HG03565 (cell line): Measurements from ENCODE around the gene PRUNE2.

Experiments
- ATAC-seq: cut with Tn5 transposase; IDR thresholded peaks from one replicate; pipeline ENCODE4 v1.9.1; 2021; ENCODE audit warnings: mild to moderate bottlenecking, moderate library complexity; ENCODE audit not compliant: unreplicated experiment

Gene PRUNE2

DNA sequence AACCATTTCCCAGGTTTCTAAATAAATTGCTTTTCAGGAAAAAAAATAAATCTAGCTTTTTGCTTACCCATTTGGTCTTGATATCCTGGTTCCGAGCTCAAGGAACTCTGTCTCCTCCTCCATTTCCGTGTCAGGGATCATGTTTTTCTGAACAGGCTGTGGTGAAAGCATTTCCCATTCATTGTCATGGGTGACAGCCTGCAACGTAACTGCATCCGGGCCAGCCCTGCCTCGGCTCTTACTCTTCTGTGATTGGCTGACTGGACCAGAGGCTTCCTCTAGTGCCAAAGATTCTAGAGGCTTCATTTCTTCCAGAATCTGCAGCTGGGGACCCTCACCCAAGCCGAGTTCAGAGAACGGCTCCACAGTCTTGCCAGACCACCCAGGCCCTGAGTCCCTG is 202.6 kb downstream of the PRUNE2 start:
- no peak for ATAC-seq

DNA sequence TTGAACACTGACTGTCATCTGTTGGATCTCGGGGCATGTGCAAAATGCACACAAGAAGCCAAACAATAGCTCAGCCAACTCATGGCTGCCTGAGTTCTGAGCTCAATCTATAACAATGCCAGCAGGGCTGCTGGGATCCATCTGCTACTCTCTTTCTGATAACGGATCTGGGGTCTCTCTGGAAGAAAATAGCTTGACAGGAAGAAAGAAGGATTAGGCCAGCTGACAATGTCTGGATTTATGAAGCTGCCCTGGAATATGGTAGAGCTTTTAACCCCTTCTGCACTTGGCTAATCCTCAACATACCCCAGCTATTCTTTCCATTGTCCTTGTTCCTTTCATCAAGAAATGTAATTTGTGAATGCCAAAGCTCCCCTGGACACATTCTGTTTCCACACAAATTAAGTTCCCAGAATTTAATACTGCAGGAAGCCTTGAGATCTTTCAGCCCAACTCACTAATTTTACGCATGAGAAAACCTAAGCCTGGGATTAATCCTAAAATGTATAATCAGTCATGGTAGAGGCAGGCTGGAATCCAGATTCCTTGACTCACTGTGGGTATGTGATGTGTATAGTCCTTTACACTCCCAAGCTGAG is 204.4 kb downstream of the PRUNE2 start:
- no peak for ATAC-seq

DNA sequence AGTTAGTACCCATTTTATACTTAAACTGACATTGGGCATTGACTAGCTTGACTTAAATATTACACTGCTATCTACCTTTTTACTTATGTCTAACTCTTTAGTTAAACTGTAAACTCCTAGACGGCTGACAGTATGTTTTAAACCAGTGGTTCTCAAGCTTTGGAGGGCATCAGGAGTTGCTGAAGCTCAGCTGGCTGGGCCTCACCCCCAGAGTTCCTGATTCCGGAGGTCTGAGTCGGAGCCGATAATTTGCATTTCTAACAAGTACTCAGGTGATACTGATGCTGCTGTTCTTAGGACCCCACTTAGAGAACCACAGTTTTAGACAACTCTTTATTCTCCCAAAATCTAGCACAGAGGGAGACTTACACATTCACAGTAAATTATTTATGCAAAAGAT is 205.0 kb downstream of the PRUNE2 start:
- no peak for ATAC-seq

DNA sequence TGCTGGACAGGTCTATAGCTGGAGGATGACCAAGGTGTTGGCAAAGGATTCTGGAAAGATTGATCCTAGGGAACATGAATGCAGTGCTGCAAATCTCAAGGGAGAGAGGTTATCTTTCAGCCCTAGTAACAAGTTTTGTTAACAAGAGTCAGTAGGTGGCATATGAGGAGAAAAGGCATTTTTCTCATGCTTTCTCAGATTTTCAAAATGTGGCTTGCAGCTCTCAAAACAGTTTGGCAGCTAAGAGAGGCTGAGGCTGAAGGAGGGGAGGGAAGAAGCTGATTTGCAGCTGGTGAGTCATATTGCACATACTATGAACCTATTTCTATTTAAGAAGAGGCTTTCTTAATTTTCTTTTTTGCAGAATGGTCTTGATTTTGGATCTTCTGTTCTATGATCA is 205.9 kb downstream of the PRUNE2 start:
- ATAC-seq, result no peak

DNA sequence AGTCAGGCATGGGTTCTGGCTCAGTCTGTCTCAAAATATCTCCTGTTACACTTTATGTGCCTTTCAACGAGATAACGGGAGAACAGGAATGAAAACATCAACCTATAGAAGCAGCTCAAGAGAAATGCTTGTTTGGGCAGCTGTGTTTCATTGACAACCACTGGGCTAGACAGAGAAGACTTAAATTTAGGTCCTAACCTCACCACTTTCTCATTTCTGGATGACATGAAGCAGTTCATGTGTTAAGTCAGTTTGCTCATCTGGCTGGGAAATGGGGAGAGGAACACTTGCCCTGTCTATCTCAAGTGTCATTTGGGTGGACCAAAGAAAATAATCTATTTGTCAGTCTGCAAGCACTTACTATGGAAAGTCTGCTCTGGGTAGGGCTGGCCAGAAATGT is 208.4 kb downstream of the PRUNE2 start:
- ATAC-seq, result no peak

DNA sequence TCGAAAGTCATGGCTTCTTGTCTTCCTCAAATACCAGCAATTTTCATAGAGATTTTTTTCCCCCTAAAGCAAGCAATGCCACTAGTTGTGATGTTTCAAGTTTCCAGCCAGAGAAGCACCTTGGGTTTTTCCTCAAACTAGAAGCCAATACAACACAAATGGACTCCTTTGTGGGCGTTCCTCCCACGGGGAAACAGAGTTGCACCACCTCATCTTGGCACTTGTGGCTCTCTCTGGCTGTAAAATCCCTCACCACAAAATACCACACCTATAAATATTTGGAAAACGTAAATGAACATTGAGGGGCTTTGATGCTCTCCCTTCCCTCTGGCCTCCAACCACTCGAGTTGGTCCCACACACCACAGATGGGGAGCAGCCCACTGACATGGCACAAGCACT is 208.8 kb downstream of the PRUNE2 start:
- no peak for ATAC-seq

DNA sequence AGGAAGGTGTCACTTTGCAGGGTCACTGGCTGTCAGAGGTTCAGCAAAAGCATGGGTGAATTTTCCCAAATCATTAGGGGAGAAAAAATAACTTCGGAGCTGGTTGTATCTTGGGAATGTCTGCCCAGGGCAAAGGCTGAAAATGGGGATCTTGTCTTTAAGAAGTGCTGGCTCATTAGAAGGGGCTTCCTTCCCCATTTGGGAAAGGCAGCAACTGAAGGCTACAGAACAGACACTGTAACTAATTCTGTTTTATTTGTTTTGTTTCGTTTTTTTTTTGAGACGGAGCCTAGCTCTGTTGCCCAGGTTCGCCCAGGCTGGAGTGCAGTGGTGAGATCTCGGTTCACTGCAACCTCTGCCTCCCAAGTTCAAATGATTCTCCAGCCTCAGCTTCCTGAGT is 212.0 kb downstream of the PRUNE2 start:
- no peak for ATAC-seq

DNA sequence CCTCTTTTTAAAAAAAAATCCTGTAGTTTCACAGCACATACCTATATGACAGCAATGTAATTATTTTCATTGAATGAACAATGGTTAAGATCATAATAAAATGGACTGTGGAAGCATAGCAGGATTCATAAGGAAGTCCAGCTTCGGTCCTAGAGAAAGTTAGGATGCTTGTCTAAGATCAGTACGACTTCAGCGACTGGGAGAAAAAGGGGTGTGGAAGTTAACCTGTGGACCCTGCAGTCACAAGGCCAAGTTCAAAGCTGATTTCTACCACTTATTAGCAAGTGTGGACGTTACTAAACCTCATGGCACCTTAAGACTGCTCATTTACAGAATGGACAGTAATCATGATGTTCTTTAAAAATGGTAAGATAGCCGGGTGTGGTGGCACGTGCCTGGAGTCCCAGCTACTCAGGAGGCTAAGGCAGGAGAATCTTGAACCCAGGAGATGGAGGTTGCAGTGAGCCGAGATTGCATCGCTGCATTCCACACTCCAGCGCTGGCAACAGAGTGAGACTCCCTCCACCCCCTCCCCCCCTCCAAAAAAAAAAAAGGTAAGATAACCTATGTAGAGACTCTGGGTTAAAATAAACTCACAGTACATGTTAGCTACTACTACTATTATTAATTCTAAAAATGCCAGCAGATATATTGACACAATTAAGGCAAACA is 213.3 kb downstream of the PRUNE2 start:
- no peak for ATAC-seq

DNA sequence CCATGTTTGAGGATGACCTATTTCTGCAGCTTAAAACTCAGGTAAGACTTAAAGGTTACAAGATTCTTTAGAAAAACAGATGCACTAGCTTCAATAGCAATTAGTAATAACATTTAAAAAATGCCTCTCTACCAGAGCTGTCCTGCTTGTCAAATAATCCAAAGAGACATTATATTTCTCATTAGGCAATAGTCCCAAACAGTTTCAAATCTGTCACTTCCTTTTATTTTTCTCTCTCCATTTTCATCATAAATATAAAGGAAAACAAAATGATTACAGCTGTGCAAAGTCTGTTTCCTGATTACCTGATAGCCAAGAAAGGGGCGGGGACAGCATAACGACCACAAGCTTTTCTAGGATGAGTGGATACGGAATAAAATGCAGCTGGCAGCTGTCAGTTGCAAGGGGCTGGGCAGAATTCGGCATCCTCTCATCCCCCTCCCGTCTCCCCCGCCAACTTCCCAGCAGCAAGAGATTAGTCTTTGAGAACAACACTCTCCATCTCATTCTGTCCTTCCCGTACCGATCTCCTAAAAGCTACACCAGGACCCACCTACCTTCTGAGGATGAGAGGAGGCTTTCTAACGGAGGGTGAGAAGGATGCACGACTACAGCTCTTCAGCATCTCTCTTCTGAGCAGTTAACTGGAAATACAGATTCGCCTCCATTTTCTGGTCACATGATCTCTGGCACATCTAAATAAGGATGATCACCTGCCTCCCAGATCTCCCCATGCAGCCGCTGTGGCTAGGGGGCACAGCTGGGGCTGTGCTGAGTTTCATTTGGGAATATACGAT is 214.2 kb downstream of the PRUNE2 start:
- ATAC-seq, result no peak

DNA sequence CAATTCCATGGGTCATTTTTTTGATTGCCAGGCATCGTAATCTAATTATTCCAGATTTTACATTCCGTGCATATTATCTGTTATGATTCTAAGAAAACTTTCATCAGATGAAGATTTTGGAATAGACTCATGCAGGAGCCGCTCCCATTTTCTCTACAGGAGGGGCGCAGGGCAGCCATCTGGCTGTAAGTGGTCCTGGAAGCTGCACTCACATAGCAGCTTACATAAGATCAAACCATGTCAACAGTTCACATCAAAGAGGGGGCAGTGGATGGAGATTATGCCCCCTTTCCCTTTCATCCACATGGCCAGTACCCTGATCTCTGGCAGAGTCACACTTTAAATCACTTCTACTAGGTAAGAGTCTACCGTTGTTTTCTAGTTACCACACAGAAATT is 214.9 kb downstream of the PRUNE2 start:
- ATAC-seq, result no peak

DNA sequence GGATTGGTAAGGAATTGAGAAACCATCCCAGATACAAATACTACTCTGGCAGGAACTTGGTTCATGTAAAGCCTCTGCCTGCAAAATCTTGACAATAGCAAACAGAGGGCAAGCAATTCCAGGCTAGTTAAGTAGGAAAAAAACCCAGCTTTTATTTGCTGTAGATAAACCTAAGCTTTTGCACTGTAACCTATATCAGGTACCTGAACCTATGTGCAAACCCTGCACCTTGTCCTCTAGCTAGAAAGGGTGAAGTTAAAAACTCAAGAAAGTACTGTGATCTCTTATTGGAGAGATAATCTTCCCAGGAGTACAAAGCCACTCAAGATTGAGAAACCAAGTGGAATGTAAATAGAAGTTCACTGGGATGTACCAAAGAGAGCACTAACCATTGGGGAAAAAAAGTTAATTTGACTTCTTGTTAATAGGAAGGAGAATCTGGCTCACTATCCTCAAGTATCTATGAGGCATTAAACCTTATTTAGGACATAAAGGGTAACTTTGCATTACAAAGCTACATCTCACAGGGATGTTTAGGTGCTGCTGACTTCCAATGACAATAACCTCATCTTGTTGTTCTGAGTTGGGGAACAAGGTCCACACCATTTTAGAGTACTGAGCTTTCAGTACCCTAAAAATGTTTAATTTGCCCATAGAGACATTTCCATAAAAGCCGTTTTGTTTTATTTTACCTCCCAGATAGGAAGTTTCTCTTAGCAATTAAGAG is 215.5 kb downstream of the PRUNE2 start:
- ATAC-seq, result no peak

DNA sequence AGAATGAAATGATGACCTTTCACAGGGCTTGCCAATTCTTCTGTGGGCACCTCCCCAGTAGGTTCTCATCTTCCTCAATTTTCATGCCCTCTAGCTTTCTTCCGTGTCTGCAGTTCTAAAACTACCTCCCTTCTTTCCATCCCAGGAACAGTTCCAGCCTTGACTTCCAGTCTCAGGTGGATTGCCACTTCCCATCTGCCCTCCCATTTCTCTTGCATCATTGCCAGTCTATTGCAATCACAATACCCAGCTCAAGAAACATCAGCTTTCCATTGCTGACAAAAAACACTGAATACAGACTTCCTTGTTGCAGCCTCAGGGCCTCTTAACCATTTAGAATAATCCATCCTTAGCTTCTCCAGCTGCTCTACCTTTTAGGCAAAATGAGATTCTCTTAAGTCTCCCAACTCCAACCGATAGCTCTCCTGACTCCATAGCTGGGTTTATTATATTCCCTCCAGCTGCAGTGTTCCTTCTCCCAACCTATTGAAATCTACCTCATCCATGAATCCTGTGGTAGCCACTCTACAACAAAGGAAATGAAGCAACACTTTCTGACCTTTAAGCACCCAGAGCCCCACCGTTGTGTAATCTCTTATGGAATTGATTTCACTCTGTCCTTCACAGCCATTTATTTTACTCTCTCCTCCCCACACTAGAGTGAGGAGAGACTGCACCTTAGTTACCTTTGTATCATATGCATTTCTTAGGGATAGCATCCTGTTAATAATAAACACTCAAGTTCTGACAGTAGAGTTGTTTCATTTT is 217.3 kb downstream of the PRUNE2 start:
- ATAC-seq, result no peak

DNA sequence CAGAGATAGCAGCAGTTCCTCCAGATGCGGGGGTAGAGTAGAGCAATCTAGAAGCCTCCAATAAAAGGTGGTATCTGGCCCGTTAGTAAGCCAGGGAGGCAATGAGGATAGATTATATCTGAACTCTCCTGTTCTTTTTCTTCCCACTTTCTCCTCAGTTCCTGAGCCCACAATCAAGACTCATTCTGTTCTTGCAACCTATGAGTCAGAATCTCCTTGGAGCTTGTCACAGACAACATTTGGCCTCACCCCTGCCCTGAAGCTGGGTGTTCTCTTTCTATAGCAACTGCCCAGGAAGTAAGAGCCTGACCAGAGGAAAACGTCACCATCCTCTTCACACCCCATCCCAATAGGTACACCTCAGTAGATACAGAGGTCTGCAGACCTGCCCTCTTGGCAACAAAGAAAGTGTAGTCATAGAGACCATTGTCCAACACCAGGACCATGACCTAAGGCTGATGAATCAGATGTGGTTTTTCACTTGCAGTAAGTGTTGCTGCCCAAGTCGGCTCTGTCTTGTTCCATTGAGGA is 218.0 kb downstream of the PRUNE2 start:
- no peak for ATAC-seq

DNA sequence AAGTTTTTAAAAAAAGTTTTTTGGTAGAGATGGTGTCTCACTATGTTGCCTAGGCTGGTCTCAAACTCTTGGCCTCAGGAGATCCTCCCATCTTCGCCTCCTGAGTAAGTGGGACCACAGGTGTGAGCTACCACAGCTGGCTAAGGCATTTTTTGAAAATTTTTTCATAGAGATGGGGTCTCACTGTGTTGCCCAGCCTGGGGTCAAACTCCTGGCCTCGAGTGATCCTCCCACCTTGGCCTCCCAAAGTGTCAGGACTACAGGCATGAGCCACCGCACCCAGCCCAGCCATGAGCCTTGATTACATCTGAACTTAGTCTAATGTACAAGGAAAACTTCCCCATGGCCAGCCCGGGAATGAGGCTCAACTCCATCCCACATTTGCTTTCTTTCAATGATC is 219.2 kb downstream of the PRUNE2 start:
- no peak for ATAC-seq

DNA sequence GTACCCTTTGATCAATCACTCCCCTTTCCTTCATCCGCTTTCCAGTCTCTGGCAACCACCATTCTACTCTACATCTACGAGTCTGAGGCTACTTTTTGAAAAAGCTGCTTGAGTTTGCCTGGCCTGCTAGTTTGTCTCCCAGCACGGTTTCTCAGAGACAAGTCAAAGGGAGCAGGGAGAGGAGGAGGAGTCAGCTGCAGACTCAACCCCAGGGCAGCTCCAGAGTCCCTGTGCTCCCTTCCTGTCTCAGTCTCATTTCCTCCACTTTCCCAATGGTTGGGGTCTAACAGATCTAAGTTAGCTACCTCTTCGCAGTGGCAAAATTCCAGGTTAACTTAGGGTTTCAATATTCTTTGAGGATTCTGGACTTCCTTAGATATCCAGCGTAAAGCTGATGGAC is 221.7 kb downstream of the PRUNE2 start:
- ATAC-seq, result no peak

DNA sequence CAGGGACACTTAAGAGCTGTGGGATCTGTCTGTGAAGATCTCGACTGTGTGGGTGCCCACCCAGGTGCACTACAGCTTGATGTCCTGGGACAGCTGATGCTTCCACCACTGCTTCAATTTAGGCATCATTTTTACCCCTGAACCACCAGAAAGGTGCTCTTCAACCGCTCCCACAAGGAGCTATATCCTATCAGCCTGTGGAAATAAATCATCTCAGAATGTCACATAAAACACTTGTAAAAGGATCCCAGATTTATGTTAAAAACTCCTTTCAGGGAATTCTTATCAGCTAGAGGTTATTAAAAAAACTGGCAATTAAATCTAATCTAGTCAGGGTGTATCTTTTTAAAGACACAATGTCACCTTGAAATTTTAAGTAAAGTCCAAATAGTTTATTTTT is 224.4 kb downstream of the PRUNE2 start:
- no peak for ATAC-seq

DNA sequence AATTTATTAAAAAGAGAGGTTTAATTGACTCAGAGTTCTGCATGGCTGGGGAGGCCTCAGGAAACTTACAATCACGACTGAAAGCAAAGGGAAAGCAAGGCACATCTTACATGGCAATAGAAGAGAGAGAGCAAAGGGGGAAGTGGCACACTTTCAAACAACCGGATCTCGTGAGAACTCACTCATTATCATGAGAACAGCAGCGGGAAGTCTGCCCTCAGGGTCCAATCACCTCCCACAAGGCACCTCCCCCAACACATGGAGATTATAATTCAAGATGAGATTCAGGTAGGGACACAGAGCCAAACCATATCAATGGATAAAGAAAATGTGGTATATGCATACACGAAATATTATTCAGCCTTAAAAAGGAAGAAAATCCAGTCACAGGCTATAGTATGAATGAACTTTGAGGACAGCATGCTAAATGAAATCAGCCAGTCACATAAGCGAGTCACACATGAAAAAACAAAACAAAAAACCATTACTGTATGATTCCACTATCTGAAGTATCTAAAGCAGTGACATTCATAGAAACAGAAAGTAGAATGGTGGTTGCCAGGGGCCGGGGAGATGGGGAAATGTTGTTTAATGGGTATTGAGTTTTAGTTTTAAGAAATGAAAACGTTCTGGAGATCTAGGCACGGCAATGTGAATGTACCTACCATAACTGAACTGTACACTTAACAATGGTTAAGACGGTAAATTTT is 225.0 kb downstream of the PRUNE2 start:
- ATAC-seq, result no peak

DNA sequence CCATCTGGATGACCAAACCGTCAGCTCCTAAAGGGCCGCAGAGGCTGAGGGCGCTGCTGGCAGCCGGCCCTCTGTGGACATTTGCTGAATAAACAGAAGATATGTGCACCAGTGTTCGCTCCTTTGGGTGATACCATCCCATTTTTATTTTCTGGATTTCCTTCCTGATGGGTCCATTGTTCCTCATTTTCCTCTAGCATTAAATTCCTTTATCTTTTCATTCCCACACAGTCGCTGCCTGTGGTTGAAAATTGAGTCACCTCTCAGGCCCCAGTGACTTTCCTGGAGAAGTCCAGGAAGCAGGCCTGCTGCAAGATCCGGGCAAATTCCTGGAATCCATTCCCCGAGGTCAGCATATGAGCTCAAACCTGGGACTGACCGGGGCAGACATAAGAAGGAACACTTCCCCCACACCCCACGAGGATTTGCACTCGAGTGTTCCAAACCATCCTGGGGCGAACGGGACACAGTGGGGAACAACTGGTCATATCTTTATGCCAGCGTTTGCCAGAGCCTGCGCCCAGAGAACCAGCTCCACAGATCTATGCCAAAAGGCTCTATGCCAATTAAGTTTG is 228.3 kb downstream of the PRUNE2 start:
- ATAC-seq, result no peak

DNA sequence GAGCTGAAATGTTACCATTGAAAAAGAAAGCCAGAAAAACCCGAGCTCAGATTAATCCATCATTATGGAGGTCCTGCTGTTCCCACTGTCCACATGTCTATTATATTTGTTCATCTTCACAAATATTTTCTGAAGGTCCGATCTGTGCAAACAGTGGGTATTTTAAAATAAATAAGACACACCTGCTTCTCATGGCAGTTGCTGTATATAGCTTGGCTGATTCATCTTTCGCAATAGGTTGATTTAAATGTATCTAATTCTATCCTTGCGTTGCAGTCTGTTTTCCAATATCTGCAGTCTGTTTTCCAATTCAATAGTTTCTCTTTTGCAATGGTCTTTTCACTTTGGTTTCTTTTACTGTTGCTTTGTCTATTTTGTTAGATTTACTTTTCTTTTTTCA is 229.1 kb downstream of the PRUNE2 start:
- no peak for ATAC-seq

DNA sequence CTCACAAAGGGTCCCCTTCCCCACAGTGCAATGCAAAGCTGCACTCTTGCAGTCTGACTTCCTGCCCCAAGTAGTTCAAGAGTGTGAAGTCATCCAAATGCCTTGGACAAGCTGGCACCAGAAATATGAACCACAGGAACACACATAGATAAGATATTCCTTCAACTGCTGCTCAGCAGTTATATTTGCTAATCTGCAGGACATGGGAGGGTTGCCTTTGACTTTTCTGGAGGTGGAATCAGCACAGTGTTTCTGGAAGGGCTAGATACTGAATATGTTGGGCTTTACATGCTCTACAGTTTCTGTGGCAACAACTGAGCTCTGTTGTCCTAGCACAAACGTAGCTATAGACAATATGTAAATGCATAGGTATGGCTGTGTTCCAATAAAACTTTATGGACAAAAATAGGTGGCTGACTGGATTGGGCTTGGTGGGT is 238.4 kb downstream of the PRUNE2 start:
- ATAC-seq, result no peak
